Measurements from ENCODE around the gene XRCC4.

GRCh38 chr5:83173826-83174225 is 96.5 kb downstream of the XRCC4 start:
- TF ChIP-seq EZH2 (IDR thresholded peaks at IDR 0.05; ENCODE audit: insufficient read depth, low read length), result no peak
- TF ChIP-seq, protein P1, sequence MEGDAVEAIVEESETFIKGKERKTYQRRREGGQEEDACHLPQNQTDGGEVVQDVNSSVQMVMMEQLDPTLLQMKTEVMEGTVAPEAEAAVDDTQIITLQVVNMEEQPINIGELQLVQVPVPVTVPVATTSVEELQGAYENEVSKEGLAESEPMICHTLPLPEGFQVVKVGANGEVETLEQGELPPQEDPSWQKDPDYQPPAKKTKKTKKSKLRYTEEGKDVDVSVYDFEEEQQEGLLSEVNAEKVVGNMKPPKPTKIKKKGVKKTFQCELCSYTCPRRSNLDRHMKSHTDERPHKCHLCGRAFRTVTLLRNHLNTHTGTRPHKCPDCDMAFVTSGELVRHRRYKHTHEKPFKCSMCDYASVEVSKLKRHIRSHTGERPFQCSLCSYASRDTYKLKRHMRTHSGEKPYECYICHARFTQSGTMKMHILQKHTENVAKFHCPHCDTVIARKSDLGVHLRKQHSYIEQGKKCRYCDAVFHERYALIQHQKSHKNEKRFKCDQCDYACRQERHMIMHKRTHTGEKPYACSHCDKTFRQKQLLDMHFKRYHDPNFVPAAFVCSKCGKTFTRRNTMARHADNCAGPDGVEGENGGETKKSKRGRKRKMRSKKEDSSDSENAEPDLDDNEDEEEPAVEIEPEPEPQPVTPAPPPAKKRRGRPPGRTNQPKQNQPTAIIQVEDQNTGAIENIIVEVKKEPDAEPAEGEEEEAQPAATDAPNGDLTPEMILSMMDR (IDR thresholded peaks at IDR 0.05; ENCODE audit: insufficient read depth, low read depth, low read length), result no peak

Data from astrocyte (in vitro differentiated cells and primary cell).